Liver (tissue), 9 donors: Measurements from ENCODE around the gene GCLM. TPM values are rescaled to one million over a fixed set of nuclear protein-coding genes. Genes with fewer than 3 reads are reported as not detected.

Experiments used
- DNase-seq: peaks from one replicate; pipeline ENCODE4 v3.0.0-alpha.2; 2017; ENCODE audit warnings: low spot score
- H3K27ac ChIP-seq, 2 donors: one replicate each; pipeline ENCODE4 v1.7.0; 2013; ENCODE audit warnings: inconsistent platforms in 2 of 2, low read length in 2 of 2, control low read depth in 1 of 2, low read depth in 1 of 2, mild to moderate bottlenecking in 1 of 2
- H3K27me3 ChIP-seq, 4 donors: one replicate each; pipeline versions ENCODE4 v1.6.1 to v1.7.0; 2013; ENCODE audit warnings: low read length in 3 of 4, inconsistent platforms in 1 of 4, mild to moderate bottlenecking in 1 of 4, moderate library complexity in 1 of 4; ENCODE audit not compliant: control insufficient read depth in 4 of 4, insufficient read depth in 4 of 4
- H3K36me3 ChIP-seq, 4 donors: one replicate each; pipeline versions ENCODE4 v1.6.1 to v1.7.0; 2013; ENCODE audit warnings: low read length in 3 of 4, mild to moderate bottlenecking in 3 of 4, low read depth in 1 of 4, moderate library complexity in 1 of 4; ENCODE audit not compliant: control insufficient read depth in 4 of 4, insufficient read depth in 3 of 4
- H3K4me1 ChIP-seq, 4 donors: one replicate each; pipeline versions ENCODE4 v1.6.1 to v1.7.0; 2013; ENCODE audit warnings: low read length in 3 of 4, mild to moderate bottlenecking in 3 of 4, moderate library complexity in 1 of 4; ENCODE audit not compliant: control insufficient read depth in 4 of 4, insufficient read depth in 4 of 4
- H3K4me3 ChIP-seq, 3 donors: one replicate each; pipeline versions ENCODE4 v1.6.1 to v1.7.0; 2013; ENCODE audit warnings: low read length in 3 of 3, control low read depth in 1 of 3, low read depth in 1 of 3, mild to moderate bottlenecking in 1 of 3
- H3K9ac ChIP-seq, 2 donors: one replicate each; pipeline ENCODE4 v1.7.0; 2013; ENCODE audit warnings: low read length in 2 of 2, mild to moderate bottlenecking in 2 of 2, moderate library complexity in 2 of 2, control low read depth in 1 of 2, low read depth in 1 of 2
- H3K9me3 ChIP-seq, 4 donors: one replicate each; pipeline versions ENCODE4 v1.6.1 to v1.7.0; 2013; ENCODE audit warnings: low read length in 3 of 4; ENCODE audit not compliant: control insufficient read depth in 4 of 4
- FOXA1 ChIP-seq: IDR thresholded peaks from 2 replicates; pipeline ENCODE4 v1.6.1; 2016; ENCODE audit warnings: antibody characterized with exemption
- FOXA2 ChIP-seq: IDR thresholded peaks from 2 replicates; pipeline ENCODE4 v1.6.1; 2016; ENCODE audit warnings: antibody characterized with exemption
- GABPA ChIP-seq, 2 donors: IDR thresholded peaks in 1 of 2; conservative IDR thresholded peaks in 1 of 2; 2 replicates each; pipeline ENCODE4 v1.6.1; 2016; ENCODE audit warnings: antibody characterized with exemption in 2 of 2, mild to moderate bottlenecking in 1 of 2, moderate library complexity in 1 of 2
- HNF4A ChIP-seq, 2 donors: conservative IDR thresholded peaks; 2 replicates each; pipeline ENCODE4 v1.6.1; 2016; ENCODE audit warnings: antibody characterized with exemption in 2 of 2, mild to moderate bottlenecking in 2 of 2
- HNF4G ChIP-seq: IDR thresholded peaks from 2 replicates; pipeline ENCODE4 v1.6.1; 2016; ENCODE audit warnings: antibody characterized with exemption
- JUND ChIP-seq, 2 donors: IDR thresholded peaks; 2 replicates each; pipeline ENCODE4 v1.6.1; 2016; ENCODE audit warnings: antibody characterized with exemption in 2 of 2
- NR2F2 ChIP-seq: IDR thresholded peaks from 2 replicates; pipeline ENCODE4 v1.6.1; 2016; ENCODE audit warnings: antibody characterized with exemption
- RAD21 ChIP-seq, 2 donors: IDR thresholded peaks; 2 replicates each; pipeline ENCODE4 v1.6.1; 2016; ENCODE audit warnings: antibody characterized with exemption in 2 of 2, mild to moderate bottlenecking in 2 of 2
- RXRA ChIP-seq, 2 donors: IDR thresholded peaks; 2 replicates each; pipeline ENCODE4 v1.6.1; 2017 to 2018; ENCODE audit warnings: antibody characterized with exemption in 2 of 2, mild to moderate bottlenecking in 1 of 2
- SP1 ChIP-seq: IDR thresholded peaks from 2 replicates; pipeline ENCODE4 v1.6.1; 2018; ENCODE audit warnings: antibody characterized with exemption, mild to moderate bottlenecking
- TAF1 ChIP-seq: conservative IDR thresholded peaks from 2 replicates; pipeline ENCODE4 v1.6.1; 2016; ENCODE audit warnings: antibody characterized with exemption, mild to moderate bottlenecking
- YY1 ChIP-seq: IDR thresholded peaks from 2 replicates; pipeline ENCODE4 v1.6.1; 2016; ENCODE audit warnings: antibody characterized with exemption, mild to moderate bottlenecking
- WGBS: extraction: QIAGEN DNeasy Blood & Tissue Kit; methylation state at CpG from one replicate; pipeline ENCODE4 v1.1.7; 2013; 5-methylcytosine and 5-hydroxymethylcytosine counted together
- polyA plus RNA-seq, 2 donors: library from polyadenylated mRNA; stranded (reverse) in 1 of 2; unstranded in 1 of 2; fragments of 200-250 nt in 1 of 2; fragments of >200 nt in 1 of 2; fragmentation: Nextera tagmentation in 1 of 2; extraction: Ambion mirVana in 1 of 2; gene quantifications; one replicate each; pipeline versions ENCODE4 v1.2.1 to v1.2.3, GENCODE V29; 2013 to 2015
- total RNA-seq, 2 donors: library from RNA; depleted of rRNA; stranded (reverse); fragments of >200 nt; gene quantifications; one replicate each; pipeline ENCODE4 v1.2.3, GENCODE V29; 2014
- TF ChIP-seq, protein P1 (sequence below): IDR thresholded peaks from 2 replicates; pipeline ENCODE4 v1.6.1; 2016; ENCODE audit warnings: antibody characterized with exemption, mild to moderate bottlenecking
- TF ChIP-seq, protein P2 (sequence below): IDR thresholded peaks from 2 replicates; pipeline ENCODE4 v1.6.1; 2016; ENCODE audit warnings: antibody characterized with exemption
- TF ChIP-seq, protein P3 (sequence below): IDR thresholded peaks from 2 replicates; pipeline ENCODE4 v1.6.1; 2016; ENCODE audit warnings: antibody characterized with exemption
- TF ChIP-seq, protein P4 (sequence below): IDR thresholded peaks from 2 replicates; pipeline ENCODE4 v1.6.1; 2016; ENCODE audit warnings: antibody characterized with exemption
- donor health status: healthy.
- donor health status: healthy.
- donor health status: healthy.
- donor health status: healthy.
- donor health status: healthy.

Gene GCLM
- total and polyA plus RNA-seq, 4 donors: 8.9 to 49.1 (median 16.7) TPM

DNA sequence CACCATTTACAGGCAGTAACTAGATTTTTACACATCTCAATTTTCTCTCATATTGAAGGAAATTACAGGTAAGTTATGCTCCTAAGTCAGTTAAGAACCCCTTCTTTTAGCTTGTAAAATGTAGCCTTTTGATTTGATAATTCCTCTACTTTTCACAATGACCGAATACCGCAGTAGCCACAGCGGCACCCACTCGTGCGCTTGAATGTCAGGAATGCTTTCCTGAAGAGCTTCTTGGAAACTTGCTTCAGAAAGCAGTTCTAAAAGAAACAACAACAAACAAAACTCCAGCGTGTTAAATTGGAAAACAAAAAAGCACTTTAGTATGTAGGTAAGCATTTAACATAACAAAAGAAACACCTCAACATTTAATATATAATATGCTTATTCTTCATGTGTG, 20.3 kb downstream of the GCLM start:
- H3K36me3 ChIP-seq: peaks cover 5 to 37% (median 23%) of the 10 kb centered on the region in 4 donors
- TF ChIP-seq JUND (IDR thresholded peaks at IDR 0.05) (no peak), SP1 (no peak), HNF4G (no peak), GABPA (IDR thresholded peaks at IDR 0.05 in 1 of 2, conservative IDR thresholded peaks at IDR 0.05 in 1 of 2) (no peak), HNF4A (conservative IDR thresholded peaks at IDR 0.05) (no peak), YY1 (no peak), RAD21 (IDR thresholded peaks at IDR 0.05) (no peak), NR2F2 (no peak)
- TF ChIP-seq, protein P1, sequence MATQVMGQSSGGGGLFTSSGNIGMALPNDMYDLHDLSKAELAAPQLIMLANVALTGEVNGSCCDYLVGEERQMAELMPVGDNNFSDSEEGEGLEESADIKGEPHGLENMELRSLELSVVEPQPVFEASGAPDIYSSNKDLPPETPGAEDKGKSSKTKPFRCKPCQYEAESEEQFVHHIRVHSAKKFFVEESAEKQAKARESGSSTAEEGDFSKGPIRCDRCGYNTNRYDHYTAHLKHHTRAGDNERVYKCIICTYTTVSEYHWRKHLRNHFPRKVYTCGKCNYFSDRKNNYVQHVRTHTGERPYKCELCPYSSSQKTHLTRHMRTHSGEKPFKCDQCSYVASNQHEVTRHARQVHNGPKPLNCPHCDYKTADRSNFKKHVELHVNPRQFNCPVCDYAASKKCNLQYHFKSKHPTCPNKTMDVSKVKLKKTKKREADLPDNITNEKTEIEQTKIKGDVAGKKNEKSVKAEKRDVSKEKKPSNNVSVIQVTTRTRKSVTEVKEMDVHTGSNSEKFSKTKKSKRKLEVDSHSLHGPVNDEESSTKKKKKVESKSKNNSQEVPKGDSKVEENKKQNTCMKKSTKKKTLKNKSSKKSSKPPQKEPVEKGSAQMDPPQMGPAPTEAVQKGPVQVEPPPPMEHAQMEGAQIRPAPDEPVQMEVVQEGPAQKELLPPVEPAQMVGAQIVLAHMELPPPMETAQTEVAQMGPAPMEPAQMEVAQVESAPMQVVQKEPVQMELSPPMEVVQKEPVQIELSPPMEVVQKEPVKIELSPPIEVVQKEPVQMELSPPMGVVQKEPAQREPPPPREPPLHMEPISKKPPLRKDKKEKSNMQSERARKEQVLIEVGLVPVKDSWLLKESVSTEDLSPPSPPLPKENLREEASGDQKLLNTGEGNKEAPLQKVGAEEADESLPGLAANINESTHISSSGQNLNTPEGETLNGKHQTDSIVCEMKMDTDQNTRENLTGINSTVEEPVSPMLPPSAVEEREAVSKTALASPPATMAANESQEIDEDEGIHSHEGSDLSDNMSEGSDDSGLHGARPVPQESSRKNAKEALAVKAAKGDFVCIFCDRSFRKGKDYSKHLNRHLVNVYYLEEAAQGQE: no peak
- TF ChIP-seq, protein P2, sequence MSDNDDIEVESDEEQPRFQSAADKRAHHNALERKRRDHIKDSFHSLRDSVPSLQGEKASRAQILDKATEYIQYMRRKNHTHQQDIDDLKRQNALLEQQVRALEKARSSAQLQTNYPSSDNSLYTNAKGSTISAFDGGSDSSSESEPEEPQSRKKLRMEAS: no peak
- TF ChIP-seq, protein P3, sequence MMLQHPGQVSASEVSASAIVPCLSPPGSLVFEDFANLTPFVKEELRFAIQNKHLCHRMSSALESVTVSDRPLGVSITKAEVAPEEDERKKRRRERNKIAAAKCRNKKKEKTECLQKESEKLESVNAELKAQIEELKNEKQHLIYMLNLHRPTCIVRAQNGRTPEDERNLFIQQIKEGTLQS: no peak

DNA sequence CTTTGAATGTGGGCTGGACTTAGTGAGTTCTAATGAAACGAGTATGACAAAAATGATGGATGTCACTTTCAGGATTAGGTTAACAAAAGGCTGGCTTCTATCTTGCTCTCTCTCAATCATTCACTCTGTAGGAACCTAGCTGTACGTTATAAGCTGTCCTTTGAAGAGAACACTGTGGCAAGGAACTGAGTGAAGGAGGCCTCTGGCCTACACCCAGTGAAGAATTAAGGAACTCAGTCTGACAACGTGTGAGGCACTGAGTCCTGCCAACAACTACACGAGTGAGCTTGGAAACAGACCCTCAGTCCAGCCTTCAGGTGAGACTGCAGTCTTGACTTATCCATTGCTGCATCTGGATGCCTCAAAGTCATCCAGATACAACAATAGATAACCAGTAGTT, 27.0 kb downstream of the GCLM start:
- Histone ChIP-seq H3K9me3 (no peaks in the 10 kb centered on the region), H3K4me3 (no peak overlapping the region), H3K36me3 (peaks cover under 1 to 7% (median 3%) of the 10 kb centered on the region in 4 donors), H3K27ac (no peak overlapping the region), H3K9ac (no peak overlapping the region), H3K27me3 (no peaks in the 10 kb centered on the region), H3K4me1 (peaks cover 1 to 18% (median 12%) of the 10 kb centered on the region in 4 donors)
- 86% methylated on average over 4 of the region's 4 CpGs for WGBS
- DNase-seq: no peak
- TF ChIP-seq FOXA1: no peak
- TF ChIP-seq HNF4G: no peak
- no peak for TF ChIP-seq GABPA (IDR thresholded peaks at IDR 0.05 in 1 of 2, conservative IDR thresholded peaks at IDR 0.05 in 1 of 2)
- no peak for TF ChIP-seq JUND (IDR thresholded peaks at IDR 0.05)
- TF ChIP-seq RXRA (IDR thresholded peaks at IDR 0.05): no peak
- TF ChIP-seq, protein P1: no peak
- TF ChIP-seq HNF4A (conservative IDR thresholded peaks at IDR 0.05): no peak
- no peak for TF ChIP-seq FOXA2
- no peak for TF ChIP-seq TAF1
- TF ChIP-seq NR2F2: no peak
- no peak for TF ChIP-seq SP1
- TF ChIP-seq, protein P3: no peak
- TF ChIP-seq, protein P4, sequence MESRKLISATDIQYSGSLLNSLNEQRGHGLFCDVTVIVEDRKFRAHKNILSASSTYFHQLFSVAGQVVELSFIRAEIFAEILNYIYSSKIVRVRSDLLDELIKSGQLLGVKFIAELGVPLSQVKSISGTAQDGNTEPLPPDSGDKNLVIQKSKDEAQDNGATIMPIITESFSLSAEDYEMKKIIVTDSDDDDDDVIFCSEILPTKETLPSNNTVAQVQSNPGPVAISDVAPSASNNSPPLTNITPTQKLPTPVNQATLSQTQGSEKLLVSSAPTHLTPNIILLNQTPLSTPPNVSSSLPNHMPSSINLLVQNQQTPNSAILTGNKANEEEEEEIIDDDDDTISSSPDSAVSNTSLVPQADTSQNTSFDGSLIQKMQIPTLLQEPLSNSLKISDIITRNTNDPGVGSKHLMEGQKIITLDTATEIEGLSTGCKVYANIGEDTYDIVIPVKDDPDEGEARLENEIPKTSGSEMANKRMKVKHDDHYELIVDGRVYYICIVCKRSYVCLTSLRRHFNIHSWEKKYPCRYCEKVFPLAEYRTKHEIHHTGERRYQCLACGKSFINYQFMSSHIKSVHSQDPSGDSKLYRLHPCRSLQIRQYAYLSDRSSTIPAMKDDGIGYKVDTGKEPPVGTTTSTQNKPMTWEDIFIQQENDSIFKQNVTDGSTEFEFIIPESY: no peak

More for the DNA sequence above, 20.3 kb downstream of the GCLM start:
- Histone ChIP-seq H3K4me3 (no peak overlapping the region), H3K27me3 (no peaks in the 10 kb centered on the region), H3K9ac (no peak overlapping the region), H3K27ac (no peak overlapping the region), H3K9me3 (no peaks in the 10 kb centered on the region), H3K4me1 (no peaks in the 10 kb centered on the region)
- no peak for DNase-seq
- WGBS: 92% methylated on average over 6 of the region's 6 CpGs
